Measurements from ENCODE around the gene NDUFB2. TPM values are rescaled to one million over a fixed set of nuclear protein-coding genes. Genes with fewer than 3 reads are reported as not detected.

NDUFB2 gene
- total RNA-seq, 1 donor from 2014 or later = 161 TPM

DNA sequence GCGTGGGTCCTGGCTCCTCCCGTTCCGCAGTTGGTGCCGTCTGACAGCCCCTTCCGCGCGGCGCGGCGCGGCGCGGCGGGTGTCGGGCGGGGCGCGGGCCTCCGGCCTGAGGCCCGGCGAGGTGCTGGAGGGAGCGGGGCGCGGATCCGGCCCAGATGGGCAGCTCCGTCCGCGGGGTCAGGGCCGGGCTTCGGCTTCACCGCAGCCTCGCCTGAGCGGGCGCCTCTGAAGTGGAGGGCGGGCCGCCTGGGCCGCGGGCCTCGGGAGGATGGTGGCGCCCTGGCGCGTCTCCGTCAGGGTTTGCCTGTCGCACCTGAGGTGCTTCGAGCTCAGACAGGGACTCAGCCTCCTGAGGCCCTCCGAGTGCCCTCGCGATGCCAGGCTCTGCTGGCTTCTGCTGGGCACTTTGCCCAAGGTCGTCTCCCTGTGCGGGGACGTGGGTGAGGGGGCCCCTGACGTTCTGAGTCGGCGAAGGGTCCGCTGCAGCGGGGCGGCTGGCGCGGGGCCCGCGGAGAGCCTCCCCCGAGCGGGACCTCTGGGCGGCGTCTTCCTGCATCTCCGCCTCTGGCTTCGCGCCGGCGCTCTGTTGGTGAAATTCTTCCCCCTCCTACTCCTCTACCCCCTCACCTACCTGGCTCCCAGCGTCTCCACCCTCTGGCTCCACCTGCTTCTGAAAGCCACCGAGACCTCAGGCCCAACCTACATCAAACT is 23.3 kb upstream of the NDUFB2 start:
- Histone ChIP-seq H3K27ac (peak overlapping the region; percentile 84), H3K4me3 (peak overlapping the region; percentile 77), H3K4me1 (peaks cover 37% of the 10 kb centered on the region), H3K9me3 (no peaks in the 10 kb centered on the region), H3K36me3 (no peaks in the 10 kb centered on the region), H3K27me3 (ENCODE audit: low read depth) (no peaks in the 10 kb centered on the region)
- peak; percentile 84 to 87 for ATAC-seq
- TF ChIP-seq, protein P1, sequence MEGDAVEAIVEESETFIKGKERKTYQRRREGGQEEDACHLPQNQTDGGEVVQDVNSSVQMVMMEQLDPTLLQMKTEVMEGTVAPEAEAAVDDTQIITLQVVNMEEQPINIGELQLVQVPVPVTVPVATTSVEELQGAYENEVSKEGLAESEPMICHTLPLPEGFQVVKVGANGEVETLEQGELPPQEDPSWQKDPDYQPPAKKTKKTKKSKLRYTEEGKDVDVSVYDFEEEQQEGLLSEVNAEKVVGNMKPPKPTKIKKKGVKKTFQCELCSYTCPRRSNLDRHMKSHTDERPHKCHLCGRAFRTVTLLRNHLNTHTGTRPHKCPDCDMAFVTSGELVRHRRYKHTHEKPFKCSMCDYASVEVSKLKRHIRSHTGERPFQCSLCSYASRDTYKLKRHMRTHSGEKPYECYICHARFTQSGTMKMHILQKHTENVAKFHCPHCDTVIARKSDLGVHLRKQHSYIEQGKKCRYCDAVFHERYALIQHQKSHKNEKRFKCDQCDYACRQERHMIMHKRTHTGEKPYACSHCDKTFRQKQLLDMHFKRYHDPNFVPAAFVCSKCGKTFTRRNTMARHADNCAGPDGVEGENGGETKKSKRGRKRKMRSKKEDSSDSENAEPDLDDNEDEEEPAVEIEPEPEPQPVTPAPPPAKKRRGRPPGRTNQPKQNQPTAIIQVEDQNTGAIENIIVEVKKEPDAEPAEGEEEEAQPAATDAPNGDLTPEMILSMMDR (IDR thresholded peaks at IDR 0.05) = no peak
- DNase-seq = peak; percentile 80
- intact Hi-C loops (cut with DNase I) = no loop called here

DNA sequence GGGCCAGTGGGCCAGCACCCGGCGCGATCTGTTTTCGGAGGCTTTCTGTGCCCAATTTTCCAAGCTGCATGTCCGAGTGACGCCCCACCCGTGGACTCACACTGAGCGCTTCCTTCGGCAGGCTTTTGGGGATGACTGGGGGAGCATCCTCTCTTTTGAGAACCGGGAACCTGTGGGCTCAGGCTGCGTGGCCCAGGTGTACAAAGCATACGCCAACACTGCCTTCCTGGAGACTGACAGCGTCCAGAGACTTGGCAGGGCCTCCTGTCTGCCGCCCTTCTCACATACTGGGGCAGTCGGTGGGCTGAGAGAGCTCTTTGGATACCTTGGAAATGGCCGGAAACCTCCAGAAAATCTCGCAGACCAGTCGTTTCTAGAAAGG is 22.7 kb upstream of the NDUFB2 start:
- peaks cover 37% of the 10 kb centered on the region for H3K4me1 ChIP-seq
- ATAC-seq = peak; percentile 6 to 7

DNA sequence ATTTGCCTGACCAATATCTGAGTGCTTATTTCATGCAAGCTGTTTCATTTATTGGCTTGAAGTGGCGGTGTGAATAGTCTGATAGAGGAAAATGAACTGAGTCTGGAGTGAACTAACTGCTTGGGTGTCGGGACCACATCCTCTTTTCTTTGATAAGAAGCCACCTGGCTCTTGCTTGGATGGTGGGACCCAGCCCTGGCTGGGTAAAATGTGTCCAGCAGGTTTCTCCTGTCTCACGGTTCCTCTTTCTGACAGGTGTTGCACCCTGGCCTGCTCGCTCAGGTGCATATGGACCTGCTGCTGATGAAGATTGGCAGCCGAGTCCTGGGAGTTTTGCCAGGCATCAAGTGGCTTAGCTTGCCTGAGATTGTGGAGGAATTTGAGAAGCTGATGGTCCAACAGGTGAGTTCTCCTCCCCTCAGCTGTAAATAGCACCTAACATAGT is 22.1 kb upstream of the NDUFB2 start:
- H3K4me3 ChIP-seq = peak overlapping the region; percentile 77

More for the DNA sequence above, 22.7 kb upstream of the NDUFB2 start:
- Histone ChIP-seq H3K4me3 (peak overlapping the region; percentile 77), H3K27ac (peak overlapping the region; percentile 84), H3K36me3 (no peaks in the 10 kb centered on the region), H3K9me3 (no peaks in the 10 kb centered on the region), H3K27me3 (ENCODE audit: low read depth) (no peaks in the 10 kb centered on the region)
- no peak for DNase-seq
- intact Hi-C loops (cut with DNase I) = no loop called here
- TF ChIP-seq, protein P1 (IDR thresholded peaks at IDR 0.05) = no peak

DNA sequence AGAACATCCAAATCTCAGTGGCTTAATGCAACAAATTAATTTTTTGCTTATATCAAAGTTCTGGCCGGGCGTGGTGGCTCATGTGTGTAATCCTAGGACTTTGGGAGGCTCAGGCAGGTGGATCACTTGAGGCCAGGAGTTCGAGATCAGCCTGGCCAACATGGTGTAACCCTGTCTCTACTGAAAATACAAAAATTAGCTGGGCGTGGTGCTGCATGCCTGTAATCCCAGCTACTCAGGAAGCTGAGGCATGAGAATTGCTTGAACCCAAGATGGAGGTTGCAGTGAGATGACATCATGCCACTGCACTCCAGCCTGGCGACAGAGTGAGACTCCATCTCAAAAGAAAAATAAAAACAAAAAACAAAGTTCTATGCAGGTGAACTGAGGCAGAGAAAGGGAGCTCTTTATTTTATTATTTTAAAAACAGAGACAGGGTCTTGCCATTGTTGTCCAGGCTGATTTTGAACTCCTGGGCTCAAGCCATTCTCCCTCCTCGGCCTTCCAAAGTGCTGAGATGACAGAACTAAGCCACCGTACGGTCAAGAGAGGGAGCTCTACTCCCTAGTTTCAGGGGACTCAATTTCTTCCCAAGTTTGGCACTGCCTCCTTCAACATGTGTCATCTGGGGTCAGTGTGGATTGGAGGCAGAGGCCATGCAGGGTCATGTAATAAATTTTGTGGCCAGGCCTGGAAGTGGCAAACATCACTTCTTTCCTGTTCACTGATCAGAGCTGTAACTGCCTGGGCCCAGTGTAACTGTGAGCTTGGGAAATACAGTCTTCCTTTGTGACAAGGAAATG is 21.4 kb upstream of the NDUFB2 start:
- H3K4me1 ChIP-seq = peaks cover 37% of the 10 kb centered on the region
- TF ChIP-seq, protein P1 (IDR thresholded peaks at IDR 0.05) = peak; percentile 42
- no peak overlapping the region for H3K27ac ChIP-seq
- no peak overlapping the region for H3K4me3 ChIP-seq
- no peak for DNase-seq
- intact Hi-C loops (cut with DNase I) = no loop called here
- no peaks in the 10 kb centered on the region for H3K9me3 ChIP-seq
- no peaks in the 10 kb centered on the region for H3K27me3 ChIP-seq (ENCODE audit: low read depth)
- ATAC-seq = peak; percentile 23 to 34
- H3K36me3 ChIP-seq = peaks cover 11% of the 10 kb centered on the region

More for the DNA sequence above, 22.1 kb upstream of the NDUFB2 start:
- Histone ChIP-seq H3K27me3 (ENCODE audit: low read depth) (no peaks in the 10 kb centered on the region), H3K9me3 (no peaks in the 10 kb centered on the region), H3K27ac (no peak overlapping the region), H3K4me1 (peaks cover 37% of the 10 kb centered on the region), H3K36me3 (peaks cover 4% of the 10 kb centered on the region)
- intact Hi-C loops (cut with DNase I) = no loop called here
- DNase-seq (peak; percentile 63), ATAC-seq (peak in 1 of 2 donors; percentile 7)
- TF ChIP-seq, protein P1 (IDR thresholded peaks at IDR 0.05) = no peak

DNA sequence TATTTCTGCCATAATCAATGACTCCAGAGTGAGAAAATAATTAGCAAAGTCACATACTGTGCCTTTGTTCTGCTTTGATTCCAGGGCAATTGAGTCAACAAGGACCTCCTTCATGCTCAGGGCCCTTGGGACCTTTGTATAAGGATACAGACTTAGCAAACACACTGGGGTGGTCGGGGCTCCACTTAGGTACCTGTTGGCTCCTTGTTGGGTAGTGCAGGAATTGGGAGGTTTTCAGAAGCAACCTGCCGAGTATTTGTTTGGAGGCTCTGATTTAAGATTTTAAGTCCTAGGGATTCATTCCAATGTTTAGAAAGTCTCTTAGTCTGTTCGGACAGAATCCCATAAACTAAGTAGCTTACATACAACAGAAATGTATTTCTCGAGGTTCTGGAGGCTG is 20.8 kb upstream of the NDUFB2 start:
- no peak for ATAC-seq
- no peaks in the 10 kb centered on the region for H3K9me3 ChIP-seq
- peaks cover 37% of the 10 kb centered on the region for H3K4me1 ChIP-seq
- H3K27me3 ChIP-seq (ENCODE audit: low read depth) = no peaks in the 10 kb centered on the region
- intact Hi-C loops (cut with DNase I) = no loop called here
- peaks cover 17% of the 10 kb centered on the region for H3K36me3 ChIP-seq
- no peak overlapping the region for H3K4me3 ChIP-seq
- TF ChIP-seq, protein P1 (IDR thresholded peaks at IDR 0.05) = no peak
- H3K27ac ChIP-seq = no peak overlapping the region
- DNase-seq = no peak

Measured in lower lobe of right lung (tissue), 2 donors.